Mesothelial cell of epicardium (in vitro differentiated cells): Measurements from ENCODE around the gene TAF1L. TPM values are rescaled to one million over a fixed set of nuclear protein-coding genes. Genes with fewer than 3 reads are reported as not detected.

ENCODE experiments used
- DNase-seq, 2 experiments: peaks; one replicate each; pipeline ENCODE4 v3.0.0; 2021; ENCODE audit warnings: low spot score in 2 of 2; ENCODE audit not compliant: unreplicated experiment in 2 of 2
- H3K27ac Mint-ChIP-seq: 2 replicates; pipeline ENCODE4 v1.8.0; 2021; ENCODE audit warnings: mixed read lengths
- H3K27me3 Mint-ChIP-seq: 2 replicates; pipeline ENCODE4 v1.8.0; 2021; ENCODE audit warnings: low read depth, mixed read lengths
- H3K36me3 Mint-ChIP-seq: 2 replicates; pipeline ENCODE4 v1.8.0; 2021; ENCODE audit warnings: mixed read lengths
- H3K4me1 Mint-ChIP-seq: 2 replicates; pipeline ENCODE4 v1.8.0; 2021; ENCODE audit warnings: mixed read lengths
- H3K4me3 Mint-ChIP-seq: 2 replicates; pipeline ENCODE4 v1.8.0; 2021; ENCODE audit warnings: mild to moderate bottlenecking, moderate library complexity, mixed read lengths
- H3K9me3 Mint-ChIP-seq: 2 replicates; pipeline ENCODE4 v1.8.0; 2021; ENCODE audit warnings: mixed read lengths
- CTCF ChIP-seq: fragments of 200-600 bp; sonication (generic); IDR thresholded peaks from one replicate; pipeline ENCODE4 v1.5.0; 2021; ENCODE audit warnings: antibody characterized with exemption; ENCODE audit not compliant: unreplicated experiment
- total RNA-seq: library from RNA; stranded (reverse); gene quantifications from 3 replicates; pipeline ENCODE4 v1.2.1, GENCODE V29; 2021

The TAF1L gene
- 0.05 TPM in 1 of 3 replicates, not detected in the others for total RNA-seq

GRCh38 chr9:32635362-32635761 lies at the start of gene TAF1L:
TSS of gene TAF1L (minus strand) at chr9:32635669. CDS start at chr9:32635579, 90 bp downstream.
- Mint-ChIP-seq H3K36me3 (no peaks in the 10 kb centered on the region), H3K9me3 (peaks cover 19% of the 10 kb centered on the region), H3K27ac (no peak within 1 kb of the TSS), H3K27me3 (no peaks in the 10 kb centered on the region), H3K4me3 (no peak within 1 kb of the TSS), H3K4me1 (no peaks in the 10 kb centered on the region)
- no peak for TF ChIP-seq CTCF
- no peak for DNase-seq

- H3K27me3 Mint-ChIP-seq, result no peaks in the 10 kb centered on the region
- no peak overlapping the region for H3K27ac Mint-ChIP-seq
- H3K4me3 Mint-ChIP-seq, result no peak overlapping the region
- H3K9me3 Mint-ChIP-seq, result peaks cover 74% of the 10 kb centered on the region
- no peaks in the 10 kb centered on the region for H3K4me1 Mint-ChIP-seq
- H3K36me3 Mint-ChIP-seq, result no peaks in the 10 kb centered on the region
- DNase-seq, result no peak
- no peak for TF ChIP-seq CTCF
These were observed 46.3 kb upstream of the TAF1L start for GRCh38 chr9:32681751-32682150.

- Mint-ChIP-seq H3K4me3 (no peak overlapping the region), H3K27ac (no peak overlapping the region), H3K9me3 (peaks cover 73% of the 10 kb centered on the region), H3K27me3 (no peaks in the 10 kb centered on the region), H3K36me3 (no peaks in the 10 kb centered on the region), H3K4me1 (no peaks in the 10 kb centered on the region)
- no peak for DNase-seq
- TF ChIP-seq CTCF, result no peak
These were observed 42.5 kb upstream of the TAF1L start for GRCh38 chr9:32677931-32678330.

GRCh38 chr9:32672469-32672868 lies 37.0 kb upstream of the TAF1L start:
- Mint-ChIP-seq H3K4me1 (no peaks in the 10 kb centered on the region), H3K27me3 (no peaks in the 10 kb centered on the region), H3K4me3 (no peak overlapping the region), H3K36me3 (no peaks in the 10 kb centered on the region), H3K27ac (no peak overlapping the region), H3K9me3 (peaks cover 60% of the 10 kb centered on the region)
- TF ChIP-seq CTCF, result no peak
- no peak for DNase-seq

- no peak for DNase-seq
These were observed 35.9 kb upstream of the TAF1L start for GRCh38 chr9:32671333-32671732.

More at GRCh38 chr9:32671333-32671732, 35.9 kb upstream of the TAF1L start:
- Mint-ChIP-seq H3K4me3 (no peak overlapping the region), H3K27me3 (no peaks in the 10 kb centered on the region), H3K36me3 (no peaks in the 10 kb centered on the region), H3K9me3 (peaks cover 56% of the 10 kb centered on the region), H3K4me1 (no peaks in the 10 kb centered on the region), H3K27ac (no peak overlapping the region)
- TF ChIP-seq CTCF, result no peak
